ENCODE results near the gene EIF2B4.

The EIF2B4 gene

GRCh38 chr2:27370026-27370815 is at the start of gene EIF2B4, which contains the start of gene SNX17:
TSS of gene EIF2B4 (minus strand) at chr2:27370338. CDS start at chr2:27370314, 24 bp downstream.
TSS of gene SNX17 (plus strand) at chr2:27370616. CDS start at chr2:27370744, 128 bp downstream.
- DNase-seq: peak; percentile 100

- DNase-seq: no peak
Observed at GRCh38 chr2:27416151-27416550, 46.0 kb upstream of the EIF2B4 start.

- DNase-seq: no peak
Observed at GRCh38 chr2:27412419-27413152, 42.4 kb upstream of the EIF2B4 start.

DNA sequence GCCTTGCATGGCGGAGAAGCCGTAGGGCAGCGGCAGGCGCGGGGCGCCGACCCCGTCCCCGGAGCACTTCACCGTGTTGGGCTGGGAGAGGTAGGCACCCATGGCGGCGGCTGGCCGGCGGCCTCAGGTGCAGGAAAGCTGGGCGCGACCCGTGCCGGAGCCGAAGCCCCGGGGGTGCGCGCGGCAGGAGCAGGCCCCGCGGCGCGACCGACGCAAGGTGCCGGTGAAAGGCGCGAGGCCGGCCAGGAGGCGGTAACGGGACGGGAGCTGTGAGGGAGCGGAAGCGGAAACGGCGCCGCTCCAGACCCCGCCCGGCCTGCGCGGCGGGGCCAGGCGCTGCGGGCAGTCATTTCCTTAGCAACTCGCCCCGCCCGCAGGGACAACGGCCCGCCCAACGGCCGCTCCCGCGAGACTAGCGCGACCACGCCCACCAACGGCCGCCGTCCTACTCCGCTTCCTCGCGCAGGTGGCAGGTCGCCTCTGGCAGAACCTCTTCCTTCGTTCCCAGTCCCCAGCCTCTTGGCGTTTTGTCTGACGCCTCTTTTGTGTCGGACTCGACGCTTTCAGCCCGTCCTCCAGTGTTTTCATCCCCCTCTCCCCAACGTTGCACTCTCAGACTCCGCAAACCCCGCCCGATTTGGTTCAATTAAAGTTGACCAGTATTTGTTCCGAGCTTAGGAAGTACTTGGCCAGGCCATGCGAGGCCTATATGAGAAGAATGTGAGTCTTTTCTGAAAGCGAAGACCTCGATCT is 39.4 kb upstream of the EIF2B4 start, which contains the start of gene PPM1G:
Gene PPM1G (minus strand): TSS at position 271 of the 753 bp plus-strand sequence. CDS start 169 bp downstream, at position 102.
- DNase-seq: peak; percentile 96

DNA sequence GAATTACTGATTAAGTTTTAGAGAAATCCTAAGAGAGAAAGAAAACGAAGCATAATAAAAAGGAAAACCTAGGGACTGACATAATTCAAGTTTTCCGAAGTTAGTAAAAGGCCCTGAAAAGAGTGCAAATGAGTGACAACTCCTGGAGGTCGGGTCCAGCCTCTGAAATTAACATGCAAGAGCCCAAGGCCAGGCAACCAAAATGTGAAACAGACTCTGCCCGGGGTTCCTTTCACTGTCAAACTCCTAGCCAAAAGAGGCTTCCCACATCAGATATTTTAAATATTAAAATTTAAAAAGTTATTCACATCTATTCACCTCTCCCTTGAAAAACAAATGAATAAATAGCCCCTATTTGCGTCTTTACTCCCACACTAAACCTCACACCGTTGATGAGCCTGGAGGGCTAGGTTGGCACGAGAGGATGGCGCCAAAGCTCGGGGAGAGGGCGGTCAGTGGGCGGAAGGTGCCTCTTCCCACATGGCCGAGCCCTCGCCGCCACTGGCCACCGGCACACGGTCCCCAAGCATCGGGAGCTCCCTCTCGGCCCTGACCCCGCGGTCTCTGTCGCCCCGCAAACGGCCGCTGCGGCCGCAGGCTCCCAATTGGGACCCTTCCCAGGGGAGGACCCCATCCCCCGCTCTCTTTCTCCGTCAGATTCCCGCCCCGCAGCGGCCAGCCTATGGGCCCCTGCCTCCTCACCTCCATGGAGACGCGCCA is 38.6 kb upstream of the EIF2B4 start:
- DNase-seq: no peak

DNA sequence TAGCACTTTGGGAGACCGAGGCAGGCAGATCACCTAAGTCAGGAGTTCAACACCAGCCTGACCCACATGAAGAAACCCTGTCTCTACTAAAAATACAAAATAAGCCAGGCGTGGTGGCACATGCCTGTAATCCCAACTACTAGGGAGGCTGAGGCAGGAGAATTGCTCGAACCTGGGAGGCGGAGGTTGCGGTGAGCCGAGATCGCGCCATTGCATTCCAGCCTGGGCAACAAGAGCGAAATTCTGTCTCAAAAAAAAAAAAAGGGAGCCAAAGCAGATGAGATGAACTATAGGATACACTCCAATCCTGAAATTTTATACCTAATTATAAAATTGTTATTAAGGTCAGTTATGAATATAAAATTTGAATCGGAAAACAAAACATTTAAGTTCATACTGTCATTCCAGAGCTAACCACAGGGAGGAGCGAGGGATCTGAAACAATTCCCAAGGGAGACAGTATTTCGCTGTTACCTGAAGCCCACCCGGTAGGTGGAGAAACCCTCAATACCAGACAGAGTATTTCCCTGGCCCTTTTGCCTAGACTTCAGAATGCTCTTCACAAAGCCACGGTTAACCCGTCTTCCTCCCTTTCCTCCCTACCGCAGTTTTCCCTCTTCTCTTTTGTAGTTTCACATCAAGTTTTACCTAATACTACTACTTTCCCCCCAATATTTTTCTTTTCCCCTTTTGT is 37.8 kb upstream of the EIF2B4 start:
- peak; percentile 26 for DNase-seq

GRCh38 chr2:27400348-27401135 is 30.4 kb upstream of the EIF2B4 start:
- DNase-seq: no peak

DNA sequence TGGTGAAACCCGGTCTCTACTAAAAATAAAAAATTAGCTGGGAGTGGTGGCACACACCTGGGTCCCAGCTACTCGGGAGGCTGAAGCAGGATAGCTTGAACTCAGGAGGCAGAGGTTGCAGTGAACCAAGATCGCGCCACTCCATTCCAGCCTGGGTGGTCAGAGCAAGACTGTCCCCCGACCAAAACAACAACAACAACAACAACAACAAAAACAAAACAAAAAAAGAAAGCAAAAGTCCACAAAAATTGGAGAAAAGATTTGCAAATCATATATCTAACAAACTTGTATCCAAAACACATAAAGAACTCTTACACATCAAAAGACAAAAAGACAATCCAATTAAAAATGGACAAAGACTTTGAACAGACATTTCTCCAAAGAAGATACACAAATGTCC is 28.8 kb upstream of the EIF2B4 start:
- no peak for DNase-seq

GRCh38 chr2:27393225-27393624 is 23.1 kb upstream of the EIF2B4 start:
- DNase-seq: no peak

GRCh38 chr2:27390822-27391679 is 20.9 kb upstream of the EIF2B4 start:
- no peak for DNase-seq

- DNase-seq: no peak
Observed at GRCh38 chr2:27381577-27382181, 11.5 kb upstream of the EIF2B4 start.

GRCh38 chr2:27380626-27381545 is 10.7 kb upstream of the EIF2B4 start, which contains the start of gene ZNF513:
TSS of gene ZNF513 (minus strand) at chr2:27380734. CDS start at chr2:27380526, 208 bp downstream.
- DNase-seq: peak; percentile 98

DNA sequence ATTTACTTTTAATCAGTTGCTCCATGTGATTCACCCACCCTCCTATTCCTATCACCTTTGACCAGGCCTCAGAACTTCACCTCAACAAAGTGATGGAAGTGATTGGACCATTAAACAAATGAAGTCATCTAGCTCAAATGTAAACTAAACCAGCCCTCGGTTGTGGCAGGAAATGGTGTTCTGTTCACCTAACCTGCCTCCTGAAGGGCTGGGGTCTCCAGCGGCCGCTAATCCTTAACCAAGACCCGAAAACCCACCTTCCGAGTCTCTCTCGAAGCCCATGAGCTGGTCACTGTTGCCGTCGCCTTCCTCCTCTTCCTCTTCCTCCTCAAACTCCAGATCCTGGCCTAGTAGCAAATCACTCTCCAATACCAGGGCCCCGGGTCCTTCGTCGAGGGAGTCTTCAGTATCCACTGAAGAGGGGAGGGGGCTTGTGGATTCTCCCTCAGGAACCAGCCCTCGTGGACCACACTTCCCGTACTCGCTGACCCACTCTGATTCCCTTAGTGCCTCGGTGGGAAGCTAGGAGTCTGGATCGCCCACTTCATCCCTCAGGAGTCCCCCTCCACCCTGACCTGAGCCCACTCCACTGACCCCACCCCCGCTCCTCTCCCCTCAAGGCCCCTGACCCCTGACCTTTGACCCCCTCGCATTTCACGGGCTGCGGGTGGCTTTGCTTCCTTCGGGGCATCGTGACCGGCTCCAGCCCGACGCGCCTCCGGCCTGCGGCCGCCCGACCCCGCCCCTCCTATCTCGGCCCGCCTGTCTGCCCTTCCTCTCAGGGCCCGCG is 9.9 kb upstream of the EIF2B4 start:
- DNase-seq: no peak

DNA sequence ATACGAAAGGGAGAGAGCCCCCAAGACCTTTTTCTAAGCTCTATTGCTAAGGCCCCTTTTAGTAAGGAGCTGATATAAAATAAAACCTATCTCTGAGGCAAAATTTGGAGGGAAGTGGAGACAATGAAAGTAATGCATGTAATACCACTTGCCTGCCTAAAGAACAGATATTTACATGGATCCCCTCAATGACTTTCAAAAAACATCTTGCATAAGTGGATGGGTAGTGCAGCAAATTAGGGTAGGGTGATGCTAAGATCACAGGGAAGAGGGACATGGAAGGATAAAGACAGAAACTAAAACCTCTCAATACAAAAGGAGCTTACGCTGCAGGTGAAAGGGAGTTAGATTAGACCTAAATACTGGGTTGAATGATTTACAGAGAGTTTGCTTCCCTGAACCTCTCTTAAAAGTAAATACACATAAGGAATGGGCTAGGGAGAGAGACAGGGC is 9.3 kb upstream of the EIF2B4 start:
- DNase-seq: no peak

DNA sequence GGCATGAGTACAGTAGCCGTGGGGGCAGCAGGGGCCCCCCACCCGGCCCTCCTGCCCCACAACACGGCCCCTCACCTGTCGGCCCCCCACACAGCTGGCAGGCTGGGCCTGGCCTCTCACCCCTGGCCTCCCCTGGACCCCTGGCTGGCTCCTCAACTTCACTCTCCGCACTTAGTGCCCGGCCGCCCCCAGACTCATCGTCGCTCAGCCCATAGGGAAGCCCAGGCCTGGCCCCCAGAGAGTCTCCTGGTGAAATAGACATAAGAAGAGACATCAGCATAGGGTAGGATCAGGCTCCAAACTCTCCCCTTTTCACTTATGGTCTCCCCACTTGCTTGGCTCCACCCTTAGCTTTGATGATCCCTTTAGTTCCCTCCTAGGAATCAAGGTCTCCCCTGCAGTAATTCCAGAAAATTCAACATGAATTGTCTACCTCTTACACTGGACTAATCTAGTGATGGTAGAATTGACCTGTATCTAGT is 8.7 kb upstream of the EIF2B4 start:
- DNase-seq: no peak

DNA sequence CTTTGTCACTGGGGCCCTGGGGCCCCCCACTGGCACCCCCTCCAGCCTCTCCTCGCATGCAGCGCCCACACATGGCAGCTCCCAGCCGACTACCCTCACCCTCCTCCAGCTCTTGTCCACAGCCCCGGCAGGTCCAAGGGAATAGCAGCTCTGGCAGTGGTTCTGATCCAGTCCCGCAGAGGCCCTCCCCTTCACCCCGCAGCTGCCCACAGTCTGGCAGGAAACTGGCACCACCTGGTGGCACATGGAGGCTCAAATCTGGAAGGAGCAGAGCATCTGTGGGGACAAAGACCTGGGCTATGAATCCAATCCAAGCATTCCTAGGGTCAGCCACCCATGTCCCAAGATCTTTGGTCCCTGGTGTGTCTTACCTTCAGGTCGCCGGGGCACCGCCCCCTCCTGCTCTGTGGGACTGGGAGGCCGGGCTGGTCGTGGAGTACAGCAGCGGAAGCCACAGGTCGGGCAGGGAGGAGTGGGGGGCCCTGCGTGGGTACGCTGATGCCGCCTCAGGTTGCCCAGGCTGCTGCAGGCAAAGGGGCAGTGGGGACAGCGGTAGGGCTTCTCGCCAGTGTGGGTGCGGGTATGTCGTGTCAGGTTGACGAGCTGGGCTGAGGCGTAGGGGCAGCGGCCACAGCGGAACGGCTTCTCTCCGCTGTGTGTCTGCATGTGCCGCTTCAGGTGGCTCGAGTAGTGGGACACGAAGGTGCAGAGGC is 8.1 kb upstream of the EIF2B4 start:
- peak; percentile 35 for DNase-seq
